Vagina (tissue), 2 donors: ENCODE measurements around the gene CACNA2D4. TPM values are rescaled to one million over a fixed set of nuclear protein-coding genes. Genes with fewer than 3 reads are reported as not detected.

Experiments
- DNase-seq, 2 donors: peaks; one replicate each; pipeline ENCODE4 v3.0.0-alpha.2; 2017; ENCODE audit errors: extremely low spot score in 2 of 2
- H3K27ac ChIP-seq: fragments of 200-600 bp; sonication (generic); one replicate; pipeline ENCODE4 v1.5.1; 2019
- H3K27me3 ChIP-seq: fragments of 200-600 bp; sonication (generic); one replicate; pipeline ENCODE4 v1.5.1; 2019
- H3K36me3 ChIP-seq, 2 donors: fragments of 200-600 bp; sonication (generic); one replicate each; pipeline ENCODE4 v1.5.1; 2017 to 2019
- H3K4me1 ChIP-seq: fragments of 200-600 bp; sonication (generic); one replicate; pipeline ENCODE4 v1.5.1; 2019
- H3K4me3 ChIP-seq, 2 donors: fragments of 200-600 bp; sonication (generic); 1 replicate in 1 of 2; 2 replicates in 1 of 2; pipeline ENCODE4 v1.5.1; 2016 to 2019
- H3K9me3 ChIP-seq: fragments of 200-600 bp; sonication (generic); one replicate; pipeline ENCODE4 v1.5.1; 2019
- POLR2A ChIP-seq, 2 donors: fragments of 450-650 bp; IDR thresholded peaks; one replicate each; pipeline ENCODE4 v1.6.1; 2017; ENCODE audit warnings: antibody characterized with exemption in 2 of 2, mild to moderate bottlenecking in 2 of 2, moderate library complexity in 2 of 2
- POLR2AphosphoS5 ChIP-seq, 2 donors: sonication (generic); formaldehyde crosslinking; IDR thresholded peaks; one replicate each; pipeline ENCODE4 v1.9.0; 2017; ENCODE audit warnings: antibody characterized with exemption in 2 of 2, mild to moderate bottlenecking in 2 of 2, low read depth in 1 of 2; ENCODE audit not compliant: insufficient read depth in 1 of 2
- intact Hi-C: fragments of 100-400 bp; cut with DNase I; formaldehyde crosslinking; loops from one replicate; pipeline ENCODE4 v1.15.1; 2023
- total RNA-seq: library from RNA; depleted of rRNA; stranded (reverse); fragments of >200 nt; gene quantifications from one replicate; pipeline ENCODE4 v1.2.3, GENCODE V29; 2016
- TF ChIP-seq, protein P1 (sequence below), 3 experiments: fragments of 450-650 bp in 2 of 3; fragments of 200-600 bp in 1 of 3; sonication (generic) in 1 of 3; IDR thresholded peaks; one replicate each; pipeline ENCODE4 v1.5.1; 2017 to 2019; ENCODE audit warnings: antibody characterized with exemption in 3 of 3, mild to moderate bottlenecking in 2 of 3, moderate library complexity in 2 of 3

Gene CACNA2D4
- total RNA-seq, 1 donor from 2014 or later = 2.2 TPM

DNA sequence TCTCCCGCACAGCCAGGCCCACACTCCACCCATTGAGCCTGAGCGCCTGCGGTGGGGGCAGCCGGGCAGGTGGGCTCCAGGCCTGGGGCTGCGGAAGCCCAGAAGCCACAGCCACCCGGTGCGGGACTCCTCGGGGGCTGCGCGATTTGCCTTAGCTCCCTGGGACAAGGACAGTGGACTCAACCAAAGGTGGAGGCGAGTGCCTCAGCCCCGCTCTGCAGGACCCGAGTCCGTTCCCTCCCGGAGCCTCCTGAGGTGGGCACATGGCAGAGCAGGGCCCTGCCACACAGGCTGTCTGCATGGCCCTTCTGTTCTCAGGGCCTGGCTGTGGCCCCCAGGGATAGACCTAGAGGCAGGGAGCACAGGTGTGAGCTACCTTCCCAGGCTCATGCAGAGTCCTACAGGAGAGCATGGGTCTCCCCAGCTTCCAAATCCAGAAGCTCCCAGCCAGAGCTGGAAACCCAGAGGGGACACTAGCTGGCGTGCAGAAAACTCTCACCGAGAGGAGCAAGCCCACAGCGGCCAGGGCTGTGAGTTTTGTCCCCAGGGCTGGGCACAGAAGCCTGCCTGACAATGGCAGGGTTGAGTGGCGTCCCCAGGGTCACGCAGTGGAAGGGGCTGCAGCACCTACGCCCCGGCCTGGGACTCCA lies 120.3 kb downstream of the CACNA2D4 start:
- DNase-seq = peak; percentile 85 to 86
- no peaks in the 10 kb centered on the region for H3K36me3 ChIP-seq
- H3K4me3 ChIP-seq = no peak overlapping the region
- no peaks in the 10 kb centered on the region for H3K9me3 ChIP-seq
- intact Hi-C loops = loop anchor here (2.0 to 10.0 kb wide), 3 partner anchors 141 to 784 kb away; no protein-coding TSS in a partner anchor
- H3K27me3 ChIP-seq = no peaks in the 10 kb centered on the region
- peak overlapping the region; percentile 77 for H3K27ac ChIP-seq
- peaks cover 23% of the 10 kb centered on the region for H3K4me1 ChIP-seq
- TF ChIP-seq POLR2A (IDR thresholded peaks at IDR 0.05) (no peak), POLR2AphosphoS5 (IDR thresholded peaks at IDR 0.05; ENCODE audit: insufficient read depth in 1 of 2, low read depth in 1 of 2) (no peak)
- TF ChIP-seq, protein P1, sequence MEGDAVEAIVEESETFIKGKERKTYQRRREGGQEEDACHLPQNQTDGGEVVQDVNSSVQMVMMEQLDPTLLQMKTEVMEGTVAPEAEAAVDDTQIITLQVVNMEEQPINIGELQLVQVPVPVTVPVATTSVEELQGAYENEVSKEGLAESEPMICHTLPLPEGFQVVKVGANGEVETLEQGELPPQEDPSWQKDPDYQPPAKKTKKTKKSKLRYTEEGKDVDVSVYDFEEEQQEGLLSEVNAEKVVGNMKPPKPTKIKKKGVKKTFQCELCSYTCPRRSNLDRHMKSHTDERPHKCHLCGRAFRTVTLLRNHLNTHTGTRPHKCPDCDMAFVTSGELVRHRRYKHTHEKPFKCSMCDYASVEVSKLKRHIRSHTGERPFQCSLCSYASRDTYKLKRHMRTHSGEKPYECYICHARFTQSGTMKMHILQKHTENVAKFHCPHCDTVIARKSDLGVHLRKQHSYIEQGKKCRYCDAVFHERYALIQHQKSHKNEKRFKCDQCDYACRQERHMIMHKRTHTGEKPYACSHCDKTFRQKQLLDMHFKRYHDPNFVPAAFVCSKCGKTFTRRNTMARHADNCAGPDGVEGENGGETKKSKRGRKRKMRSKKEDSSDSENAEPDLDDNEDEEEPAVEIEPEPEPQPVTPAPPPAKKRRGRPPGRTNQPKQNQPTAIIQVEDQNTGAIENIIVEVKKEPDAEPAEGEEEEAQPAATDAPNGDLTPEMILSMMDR (IDR thresholded peaks at IDR 0.05) = no peak

DNA sequence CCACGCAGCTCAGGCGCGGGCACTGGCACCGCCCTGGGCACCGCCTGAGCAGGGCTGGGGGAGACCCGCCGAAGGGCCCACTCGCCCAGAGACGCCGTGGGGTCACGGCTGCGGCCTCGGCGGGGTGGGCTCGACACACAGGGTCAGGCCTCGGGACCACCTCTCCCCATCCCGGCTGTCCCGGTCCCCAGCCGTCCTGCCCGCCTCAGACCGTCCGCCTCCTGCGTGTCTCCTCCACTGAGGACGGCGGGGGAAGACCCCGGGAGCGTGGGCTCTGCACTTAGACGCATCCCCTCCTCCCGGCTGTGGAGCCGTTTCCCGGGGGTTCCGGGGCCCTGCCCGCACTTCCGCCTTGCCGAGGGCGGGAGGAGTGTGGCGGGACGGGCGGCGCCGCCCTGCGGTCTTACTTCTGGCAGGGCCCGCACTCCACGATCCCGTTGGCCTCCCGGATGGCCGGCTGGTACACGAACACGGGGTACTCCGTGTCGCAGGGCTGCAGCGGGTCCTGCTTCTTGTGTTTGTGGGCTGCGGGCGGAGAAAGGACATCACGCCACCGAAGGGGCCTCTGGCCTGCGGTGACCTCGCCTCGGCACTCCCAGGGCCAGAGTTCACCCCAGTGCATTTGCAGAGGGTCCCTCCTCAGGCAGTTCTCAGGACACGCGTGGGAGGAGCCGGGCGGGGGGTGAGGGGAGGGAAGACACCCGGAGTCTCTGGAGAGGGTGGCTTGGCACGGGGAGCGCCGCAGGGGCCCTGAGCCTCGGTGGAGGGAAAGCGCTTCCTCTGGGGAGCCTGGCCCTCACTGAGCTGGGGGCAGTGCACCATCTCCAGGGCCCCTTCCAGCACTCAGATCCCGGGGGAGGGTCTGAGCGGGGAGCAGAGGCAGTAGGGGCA lies 121.2 kb downstream of the CACNA2D4 start:
- TF ChIP-seq POLR2AphosphoS5 (IDR thresholded peaks at IDR 0.05; ENCODE audit: insufficient read depth in 1 of 2, low read depth in 1 of 2) = peak in 1 of 2 donors; percentile 76
- TF ChIP-seq, protein P1 (IDR thresholded peaks at IDR 0.05) = no peak
- peak in 1 of 2 donors; percentile 8 for TF ChIP-seq POLR2A (IDR thresholded peaks at IDR 0.05)
- DNase-seq = peak; percentile 84 to 85

DNA sequence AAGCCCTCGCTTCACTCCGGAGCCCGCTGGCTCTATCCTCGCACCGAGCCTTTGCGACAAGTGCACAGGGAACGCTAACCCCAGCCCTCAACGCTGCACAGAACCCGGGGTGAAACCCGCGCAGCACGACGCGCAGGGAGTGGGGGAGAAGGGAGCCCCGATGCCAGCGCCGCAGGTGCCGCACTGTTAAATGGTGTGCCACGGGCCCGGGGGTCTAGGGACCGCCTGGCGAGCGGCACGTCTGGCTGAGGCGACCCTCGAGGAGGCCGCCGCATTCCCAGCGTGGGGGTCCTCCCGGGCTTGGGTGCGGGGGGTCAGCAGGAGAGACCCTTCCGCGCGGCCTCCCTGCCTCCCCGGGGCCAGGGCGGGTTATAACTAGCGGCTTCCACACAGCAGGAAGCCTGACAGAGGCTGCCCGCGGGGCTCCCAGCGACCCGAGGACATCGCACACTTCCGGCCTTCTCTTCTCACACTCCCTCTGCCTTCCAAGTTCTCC lies 121.9 kb downstream of the CACNA2D4 start:
- H3K27ac ChIP-seq = peak overlapping the region; percentile 77
- no peak for DNase-seq
- peak overlapping the region; percentile 52 to 65 for H3K4me3 ChIP-seq
- no peaks in the 10 kb centered on the region for H3K27me3 ChIP-seq
- peaks cover 23% of the 10 kb centered on the region for H3K4me1 ChIP-seq
- no peaks in the 10 kb centered on the region for H3K36me3 ChIP-seq
- intact Hi-C loops = loop anchor here (2.0 to 10.0 kb wide), 3 partner anchors 142 to 786 kb away; no protein-coding TSS in a partner anchor
- TF ChIP-seq POLR2AphosphoS5 (IDR thresholded peaks at IDR 0.05; ENCODE audit: insufficient read depth in 1 of 2, low read depth in 1 of 2) = peak in 1 of 2 donors; percentile 52
- no peak for TF ChIP-seq POLR2A (IDR thresholded peaks at IDR 0.05)
- no peaks in the 10 kb centered on the region for H3K9me3 ChIP-seq

More for the DNA sequence above, 121.2 kb downstream of the CACNA2D4 start:
- peaks cover 23% of the 10 kb centered on the region for H3K4me1 ChIP-seq
- H3K27ac ChIP-seq = peak overlapping the region; percentile 77
- H3K36me3 ChIP-seq = no peaks in the 10 kb centered on the region
- H3K4me3 ChIP-seq = peak overlapping the region; percentile 52 to 65
- no peaks in the 10 kb centered on the region for H3K9me3 ChIP-seq
- intact Hi-C loops = loop anchor here (2.0 to 10.0 kb wide), 3 partner anchors 142 to 785 kb away; no protein-coding TSS in a partner anchor
- no peaks in the 10 kb centered on the region for H3K27me3 ChIP-seq

DNA sequence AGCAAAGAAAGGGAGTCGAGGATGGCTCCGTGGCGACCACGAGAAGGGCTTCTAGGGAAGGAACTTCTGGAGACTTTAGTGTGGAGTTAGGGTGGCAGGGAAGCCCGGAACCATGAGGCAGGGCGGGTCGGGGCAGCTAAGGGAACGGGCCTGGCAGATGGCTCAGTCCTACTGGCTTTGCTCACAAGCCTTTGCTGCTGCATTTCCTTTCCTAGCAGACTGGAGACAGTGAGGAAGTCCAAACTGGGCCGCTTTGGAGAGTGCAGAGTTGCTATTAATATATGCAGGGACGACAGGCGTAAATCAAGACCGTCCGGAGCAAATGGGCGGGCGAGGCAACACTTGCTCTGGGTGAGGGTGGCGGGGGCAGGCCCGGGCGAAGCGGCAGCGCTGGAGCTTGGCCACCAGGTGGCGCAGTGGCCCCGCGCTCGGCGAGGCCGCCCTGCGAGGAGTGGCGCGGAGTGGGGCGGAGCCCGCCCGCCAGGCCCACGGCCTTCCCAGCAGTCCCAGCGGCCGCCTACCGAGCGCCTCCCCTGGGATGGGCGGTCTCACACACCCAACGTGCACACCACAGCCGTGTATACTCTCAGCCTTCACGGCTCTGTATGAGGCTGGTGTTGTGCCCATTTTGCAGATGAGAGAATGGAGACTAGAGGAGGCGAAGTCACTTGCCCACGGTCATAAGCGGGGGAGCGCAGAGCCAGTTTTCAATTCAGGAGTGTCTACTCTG lies 122.5 kb downstream of the CACNA2D4 start:
- Histone ChIP-seq H3K4me1 (peaks cover 23% of the 10 kb centered on the region), H3K9me3 (no peaks in the 10 kb centered on the region), H3K27ac (peak overlapping the region; percentile 77), H3K27me3 (no peaks in the 10 kb centered on the region), H3K36me3 (no peaks in the 10 kb centered on the region), H3K4me3 (peak overlapping the region; percentile 52 to 65)
- intact Hi-C loops = loop anchor here (2.0 to 10.0 kb wide), 3 partner anchors 143 to 786 kb away; no protein-coding TSS in a partner anchor
- TF ChIP-seq, protein P1 (IDR thresholded peaks at IDR 0.05) = peak; percentile 98 to 99 (median 99)
- TF ChIP-seq POLR2A (IDR thresholded peaks at IDR 0.05) = peak in 1 of 2 donors; percentile 53
- TF ChIP-seq POLR2AphosphoS5 (IDR thresholded peaks at IDR 0.05; ENCODE audit: insufficient read depth in 1 of 2, low read depth in 1 of 2) = peak in 1 of 2 donors; percentile 77
- DNase-seq = peak; percentile 90 to 96
